Gastroesophageal sphincter (tissue), 4 donors: ENCODE data around the gene ARMC8. TPM values are rescaled to one million over a fixed set of nuclear protein-coding genes. Genes with fewer than 3 reads are reported as not detected.

ENCODE experiments used
- ATAC-seq: fragments of 150-250 bp; one replicate; pipeline ENCODE4 v1.9.1; 2016; ENCODE audit warnings: mild to moderate bottlenecking, moderate library complexity
- H3K27ac ChIP-seq, 4 donors: fragments of 200-600 bp; sonication (generic) in 3 of 4; 1 replicate in 3 of 4; 2 replicates in 1 of 4; pipeline ENCODE4 v1.5.1; 2016 to 2019
- H3K27me3 ChIP-seq: fragments of 200-600 bp; sonication (generic); one replicate; pipeline ENCODE4 v1.5.1; 2019
- H3K36me3 ChIP-seq, 2 donors: fragments of 200-600 bp; sonication (generic); one replicate each; pipeline ENCODE4 v1.5.1; 2019; ENCODE audit warnings: control low read depth in 1 of 2
- H3K4me1 ChIP-seq, 3 donors: fragments of 200-600 bp; sonication (generic); 1 replicate in 2 of 3; 2 replicates in 1 of 3; pipeline ENCODE4 v1.5.1; 2016 to 2019; ENCODE audit warnings: control low read depth in 2 of 3
- H3K4me3 ChIP-seq, 2 donors: fragments of 200-600 bp; sonication (generic); one replicate each; pipeline ENCODE4 v1.5.1; 2019; ENCODE audit warnings: mild to moderate bottlenecking in 1 of 2, moderate library complexity in 1 of 2
- H3K9me3 ChIP-seq, 3 donors: fragments of 200-600 bp; sonication (generic); one replicate each; pipeline ENCODE4 v1.5.1; 2017 to 2019; ENCODE audit warnings: control low read depth in 2 of 3
- CTCF ChIP-seq, 4 experiments: fragments of 200-600 bp in 2 of 4; fragments of 450-650 bp in 2 of 4; sonication (generic) in 1 of 4; IDR thresholded peaks; one replicate each; pipeline ENCODE4 v1.5.1; 2017 to 2019; ENCODE audit warnings: antibody characterized with exemption in 4 of 4, mild to moderate bottlenecking in 2 of 4, moderate library complexity in 2 of 4
- EP300 ChIP-seq: sonication (generic); formaldehyde crosslinking; IDR thresholded peaks from one replicate; pipeline ENCODE4 v1.6.1; 2017; ENCODE audit warnings: antibody characterized with exemption, mild to moderate bottlenecking
- POLR2A ChIP-seq, 2 donors: fragments of 450-650 bp; IDR thresholded peaks; one replicate each; pipeline ENCODE4 v1.6.1; 2017; ENCODE audit warnings: antibody characterized with exemption in 2 of 2, mild to moderate bottlenecking in 2 of 2, moderate library complexity in 1 of 2
- POLR2AphosphoS5 ChIP-seq: sonication (generic); formaldehyde crosslinking; IDR thresholded peaks from one replicate; pipeline ENCODE4 v1.6.1; 2017; ENCODE audit warnings: antibody characterized with exemption
- WGBS, 2 donors: methylation state at CpG; one replicate each; pipeline ENCODE4 v1.1.5; 2018; ENCODE audit warnings: low coverage in 1 of 2; 5-methylcytosine and 5-hydroxymethylcytosine counted together
- total RNA-seq, 4 donors: library from RNA; depleted of rRNA; stranded (reverse); fragments of >200 nt; gene quantifications; one replicate each; pipeline ENCODE4 v1.1.0, GENCODE V29; 2016

Gene ARMC8
- total RNA-seq, 4 donors from 2014 or later: 76.0 to 102 (median 91.6) TPM

- H3K4me3 ChIP-seq: no peak overlapping the region
- peaks cover 0 to 66% (median 6%) of the 10 kb centered on the region in 3 donors for H3K4me1 ChIP-seq
- no peak for ATAC-seq
- WGBS, 2 donors: 71 to 88% methylated on average over 1 of the region's 1 CpG
- TF ChIP-seq EP300: no peak
- no peak for TF ChIP-seq POLR2A (IDR thresholded peaks at IDR 0.05)
- TF ChIP-seq POLR2AphosphoS5: no peak
- TF ChIP-seq CTCF (IDR thresholded peaks at IDR 0.05): no peak
- H3K27ac ChIP-seq: no peak overlapping the region
- H3K27me3 ChIP-seq: no peaks in the 10 kb centered on the region
- peaks cover 0 to 35% of the 10 kb centered on the region in 2 donors for H3K36me3 ChIP-seq
- H3K9me3 ChIP-seq: no peaks in the 10 kb centered on the region
Observed at GRCh38 chr3:138219255-138219654, 32.2 kb downstream of the ARMC8 start.

- Histone ChIP-seq H3K36me3 (peaks cover 0 to 38% of the 10 kb centered on the region in 2 donors), H3K4me1 (peaks cover 0 to 76% (median 6%) of the 10 kb centered on the region in 3 donors), H3K27me3 (no peaks in the 10 kb centered on the region), H3K4me3 (no peak overlapping the region), H3K9me3 (no peaks in the 10 kb centered on the region), H3K27ac (no peak overlapping the region)
- no peak for ATAC-seq
- TF ChIP-seq EP300 (no peak), CTCF (IDR thresholded peaks at IDR 0.05) (no peak), POLR2AphosphoS5 (no peak), POLR2A (IDR thresholded peaks at IDR 0.05) (no peak)
- 86 to 100% methylated on average over 1 of the region's 1 CpG for WGBS, 2 donors
Observed at GRCh38 chr3:138220242-138220641, 33.1 kb downstream of the ARMC8 start.

- Histone ChIP-seq H3K4me3 (no peak overlapping the region), H3K27me3 (no peaks in the 10 kb centered on the region), H3K27ac (no peak overlapping the region), H3K9me3 (no peaks in the 10 kb centered on the region), H3K4me1 (peaks cover 0 to 78% (median 6%) of the 10 kb centered on the region in 3 donors), H3K36me3 (peaks cover 0 to 38% of the 10 kb centered on the region in 2 donors)
- ATAC-seq: no peak
- TF ChIP-seq POLR2AphosphoS5 (no peak), POLR2A (IDR thresholded peaks at IDR 0.05) (no peak), CTCF (IDR thresholded peaks at IDR 0.05) (no peak), EP300 (no peak)
- WGBS, 2 donors: 77 to 80% methylated on average over 3 to 4 of the region's 4 CpGs
Observed at GRCh38 chr3:138220788-138221187, 33.7 kb downstream of the ARMC8 start.

- no peak for TF ChIP-seq CTCF (IDR thresholded peaks at IDR 0.05)
- no peak for TF ChIP-seq POLR2A (IDR thresholded peaks at IDR 0.05)
- TF ChIP-seq POLR2AphosphoS5: no peak
- no peak for TF ChIP-seq EP300
- ATAC-seq: no peak
- peak overlapping the region in 3 of 4 donors; percentile 12 to 51 (median 50) for H3K27ac ChIP-seq
- H3K9me3 ChIP-seq: no peaks in the 10 kb centered on the region
- no peak overlapping the region for H3K4me3 ChIP-seq
- no peaks in the 10 kb centered on the region for H3K27me3 ChIP-seq
- peaks cover 0 to 49% of the 10 kb centered on the region in 2 donors for H3K36me3 ChIP-seq
- peaks cover 0 to 88% (median 6%) of the 10 kb centered on the region in 3 donors for H3K4me1 ChIP-seq
- WGBS, 2 donors: 39 to 60% methylated on average over 2 of the region's 2 CpGs
Observed at GRCh38 chr3:138222131-138222941, 35.2 kb downstream of the ARMC8 start.

GRCh38 chr3:138222942-138223287 lies 35.8 kb downstream of the ARMC8 start:
- Histone ChIP-seq H3K36me3 (peaks cover 0 to 54% of the 10 kb centered on the region in 2 donors), H3K4me3 (no peak overlapping the region), H3K27ac (peak overlapping the region in 3 of 4 donors; percentile 12 to 51 (median 50)), H3K4me1 (peaks cover 0 to 86% (median 6%) of the 10 kb centered on the region in 3 donors), H3K9me3 (no peaks in the 10 kb centered on the region), H3K27me3 (no peaks in the 10 kb centered on the region)
- ATAC-seq: no peak
- WGBS, 2 donors: 50 to 52% methylated on average over 1 to 2 of the region's 2 CpGs
- TF ChIP-seq CTCF (IDR thresholded peaks at IDR 0.05) (no peak), POLR2A (IDR thresholded peaks at IDR 0.05) (no peak), EP300 (no peak), POLR2AphosphoS5 (no peak)
